ENCODE data around the gene EMILIN1. TPM values are rescaled to one million over a fixed set of nuclear protein-coding genes. Genes with fewer than 3 reads are reported as not detected.
"Not testable (repeated sequence)": the region's sequence is repeated elsewhere in the genome, so short reads cannot be mapped to it uniquely, and the experiment has no call there.

Gene EMILIN1
- total and polyA plus RNA-seq, 4 donors, result 50.0 to 249 (median 190) TPM

GRCh38 chr2:27100036-27100435 is 21.6 kb downstream of the EMILIN1 start:
- Histone ChIP-seq H3K9me3 (ENCODE audit: control insufficient read depth, low read length) (no peaks in the 10 kb centered on the region), H3K27ac (ENCODE audit: low read depth in 1 of 2, low read length in 2 of 2) (no peak overlapping the region), H3K4me3 (ENCODE audit: low read length in 2 of 2) (no peak overlapping the region), H3K4me1 (ENCODE audit: control insufficient read depth in 1 of 2, insufficient read depth in 2 of 2, low read length in 2 of 2) (no peaks in the 10 kb centered on the region), H3K27me3 (ENCODE audit: control insufficient read depth in 1 of 2, insufficient read depth in 2 of 2, low read length in 1 of 2) (no peaks in the 10 kb centered on the region), H3K36me3 (ENCODE audit: control insufficient read depth in 1 of 2, insufficient read depth in 2 of 2, low read length in 1 of 2) (no peaks in the 10 kb centered on the region)
- ATAC-seq (ENCODE audit: low FRiP score) (no peak), DNase-seq (no peak)
- intact Hi-C loops (cut with DNase I), result no loop called here
- WGBS, 2 donors, result 83% methylated on average over 10 of the region's 10 CpGs

- no peaks in the 10 kb centered on the region for H3K9me3 ChIP-seq (ENCODE audit: control insufficient read depth, low read length)
- H3K27me3 ChIP-seq (ENCODE audit: control insufficient read depth in 1 of 2, insufficient read depth in 2 of 2, low read length in 1 of 2), result no peaks in the 10 kb centered on the region
- WGBS, 2 donors, result 75 to 76% methylated on average over 5 of the region's 5 CpGs
- H3K4me3 ChIP-seq (ENCODE audit: low read length in 2 of 2), result no peak overlapping the region
- no peak for DNase-seq
- no peaks in the 10 kb centered on the region for H3K4me1 ChIP-seq (ENCODE audit: control insufficient read depth in 1 of 2, insufficient read depth in 2 of 2, low read length in 2 of 2)
- ATAC-seq (ENCODE audit: low FRiP score), result no peak
- no peaks in the 10 kb centered on the region for H3K36me3 ChIP-seq (ENCODE audit: control insufficient read depth in 1 of 2, insufficient read depth in 2 of 2, low read length in 1 of 2)
- H3K27ac ChIP-seq (ENCODE audit: low read depth in 1 of 2, low read length in 2 of 2), result no peak overlapping the region
- intact Hi-C loops (cut with DNase I), result loop anchor here in 1 of 2 donors (2.0 kb wide), 1 partner anchor 178 kb away; no protein-coding TSS in a partner anchor
Measured at GRCh38 chr2:27102329-27102728, 23.9 kb downstream of the EMILIN1 start.

DNA sequence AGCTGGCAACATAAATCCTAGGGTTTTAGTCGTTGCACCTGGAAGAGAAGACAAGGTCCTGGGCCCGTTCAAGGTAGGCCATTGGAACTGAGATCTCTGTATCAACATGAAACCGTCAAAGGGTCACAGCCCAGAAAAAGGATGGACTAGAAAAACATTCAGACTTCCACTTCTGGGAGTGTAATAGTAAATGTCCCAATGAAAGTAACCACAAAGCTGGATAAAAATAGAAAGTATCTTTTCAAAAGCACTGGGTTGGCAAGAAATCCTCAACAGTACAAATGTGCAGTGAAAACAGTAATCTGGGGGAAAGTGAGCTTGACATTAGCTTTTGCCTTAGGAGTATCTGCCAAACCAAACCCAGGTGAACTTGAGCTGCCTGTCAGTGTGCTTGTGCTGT is 27.6 kb downstream of the EMILIN1 start:
- Histone ChIP-seq H3K4me3 (ENCODE audit: low read length in 2 of 2) (no peak overlapping the region), H3K27ac (ENCODE audit: low read depth in 1 of 2, low read length in 2 of 2) (no peak overlapping the region), H3K9me3 (ENCODE audit: control insufficient read depth, low read length) (no peaks in the 10 kb centered on the region), H3K36me3 (ENCODE audit: control insufficient read depth in 1 of 2, insufficient read depth in 2 of 2, low read length in 1 of 2) (no peaks in the 10 kb centered on the region), H3K4me1 (ENCODE audit: control insufficient read depth in 1 of 2, insufficient read depth in 2 of 2, low read length in 2 of 2) (no peaks in the 10 kb centered on the region), H3K27me3 (ENCODE audit: control insufficient read depth in 1 of 2, insufficient read depth in 2 of 2, low read length in 1 of 2) (no peaks in the 10 kb centered on the region)
- 52 to 63% methylated on average over 3 of the region's 3 CpGs for WGBS, 2 donors
- DNase-seq, result no peak
- no peak for ATAC-seq (ENCODE audit: low FRiP score)
- intact Hi-C loops (cut with DNase I), result no loop called here

GRCh38 chr2:27108221-27108620 is 29.8 kb downstream of the EMILIN1 start:
- no peaks in the 10 kb centered on the region for H3K4me1 ChIP-seq (ENCODE audit: control insufficient read depth in 1 of 2, insufficient read depth in 2 of 2, low read length in 2 of 2)
- no peaks in the 10 kb centered on the region for H3K9me3 ChIP-seq (ENCODE audit: control insufficient read depth, low read length)
- WGBS, 2 donors, result 74 to 78% methylated on average over 2 of the region's 2 CpGs
- no peak overlapping the region for H3K4me3 ChIP-seq (ENCODE audit: low read length in 2 of 2)
- H3K27me3 ChIP-seq (ENCODE audit: control insufficient read depth in 1 of 2, insufficient read depth in 2 of 2, low read length in 1 of 2), result no peaks in the 10 kb centered on the region
- H3K27ac ChIP-seq (ENCODE audit: low read depth in 1 of 2, low read length in 2 of 2), result no peak overlapping the region
- H3K36me3 ChIP-seq (ENCODE audit: control insufficient read depth in 1 of 2, insufficient read depth in 2 of 2, low read length in 1 of 2), result no peaks in the 10 kb centered on the region
- no peak for ATAC-seq (ENCODE audit: low FRiP score)
- intact Hi-C loops (cut with DNase I), result no loop called here
- no peak for DNase-seq

- H3K4me1 ChIP-seq (ENCODE audit: control insufficient read depth in 1 of 2, insufficient read depth in 2 of 2, low read length in 2 of 2), result no peaks in the 10 kb centered on the region
- no peak overlapping the region for H3K27ac ChIP-seq (ENCODE audit: low read depth in 1 of 2, low read length in 2 of 2)
- H3K4me3 ChIP-seq (ENCODE audit: low read length in 2 of 2), result no peak overlapping the region
- no peaks in the 10 kb centered on the region for H3K36me3 ChIP-seq (ENCODE audit: control insufficient read depth in 1 of 2, insufficient read depth in 2 of 2, low read length in 1 of 2)
- ATAC-seq (ENCODE audit: low FRiP score) (no peak), DNase-seq (no peak)
- H3K9me3 ChIP-seq (ENCODE audit: control insufficient read depth, low read length), result no peaks in the 10 kb centered on the region
- 91 to 95% methylated on average over 3 of the region's 3 CpGs for WGBS, 2 donors
- no peaks in the 10 kb centered on the region for H3K27me3 ChIP-seq (ENCODE audit: control insufficient read depth in 1 of 2, insufficient read depth in 2 of 2, low read length in 1 of 2)
- intact Hi-C loops (cut with DNase I), result no loop called here
Measured at GRCh38 chr2:27109083-27109482, 30.7 kb downstream of the EMILIN1 start.

DNA sequence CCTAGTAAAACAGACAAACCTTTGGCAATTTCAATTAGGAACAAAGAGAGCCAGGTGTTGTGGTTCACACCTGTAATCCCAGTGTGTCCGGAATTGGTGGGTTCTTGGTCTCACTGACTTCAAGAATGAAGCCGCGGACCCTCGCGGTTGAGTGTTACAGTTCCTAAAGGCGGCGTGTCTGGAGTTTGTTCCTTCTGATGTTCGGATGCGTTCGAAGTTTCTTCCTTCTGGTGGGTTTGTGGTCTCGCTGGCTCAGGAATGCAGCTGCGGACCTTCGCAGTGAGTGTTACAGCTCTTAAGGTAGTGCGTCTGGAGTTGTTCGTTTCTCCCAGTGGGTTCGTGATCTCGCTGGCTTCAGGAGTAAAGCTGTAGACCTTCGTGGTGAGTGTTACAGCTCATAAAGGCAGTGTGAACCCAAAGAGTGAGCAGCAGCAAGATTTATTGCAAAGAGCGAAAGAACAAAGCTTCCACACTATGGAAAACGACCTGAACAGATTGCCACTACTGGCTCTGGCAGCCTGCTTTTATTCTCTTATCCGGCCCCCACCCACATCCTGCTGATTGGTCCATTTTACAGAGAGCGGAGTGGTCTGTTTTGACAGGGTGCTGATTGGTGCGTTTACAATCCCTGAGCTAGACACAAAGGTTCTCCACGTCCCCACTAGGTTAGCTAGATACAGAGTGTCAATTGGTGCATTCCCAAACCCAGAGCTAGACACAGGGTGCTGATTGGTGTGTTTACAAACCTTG is 32.4 kb downstream of the EMILIN1 start:
- WGBS, 2 donors, result 76 to 84% methylated on average over 24 of the region's 24 CpGs
- H3K4me1 ChIP-seq (ENCODE audit: control insufficient read depth in 1 of 2, insufficient read depth in 2 of 2, low read length in 2 of 2); H3K27me3 ChIP-seq (ENCODE audit: control insufficient read depth in 1 of 2, insufficient read depth in 2 of 2, low read length in 1 of 2); H3K9me3 ChIP-seq (ENCODE audit: control insufficient read depth, low read length); H3K27ac ChIP-seq (ENCODE audit: low read depth in 1 of 2, low read length in 2 of 2); H3K4me3 ChIP-seq (ENCODE audit: low read length in 2 of 2); intact Hi-C loops (cut with DNase I); H3K36me3 ChIP-seq (ENCODE audit: control insufficient read depth in 1 of 2, insufficient read depth in 2 of 2, low read length in 1 of 2); ATAC-seq (ENCODE audit: low FRiP score); DNase-seq: not testable (repeated sequence)

DNA sequence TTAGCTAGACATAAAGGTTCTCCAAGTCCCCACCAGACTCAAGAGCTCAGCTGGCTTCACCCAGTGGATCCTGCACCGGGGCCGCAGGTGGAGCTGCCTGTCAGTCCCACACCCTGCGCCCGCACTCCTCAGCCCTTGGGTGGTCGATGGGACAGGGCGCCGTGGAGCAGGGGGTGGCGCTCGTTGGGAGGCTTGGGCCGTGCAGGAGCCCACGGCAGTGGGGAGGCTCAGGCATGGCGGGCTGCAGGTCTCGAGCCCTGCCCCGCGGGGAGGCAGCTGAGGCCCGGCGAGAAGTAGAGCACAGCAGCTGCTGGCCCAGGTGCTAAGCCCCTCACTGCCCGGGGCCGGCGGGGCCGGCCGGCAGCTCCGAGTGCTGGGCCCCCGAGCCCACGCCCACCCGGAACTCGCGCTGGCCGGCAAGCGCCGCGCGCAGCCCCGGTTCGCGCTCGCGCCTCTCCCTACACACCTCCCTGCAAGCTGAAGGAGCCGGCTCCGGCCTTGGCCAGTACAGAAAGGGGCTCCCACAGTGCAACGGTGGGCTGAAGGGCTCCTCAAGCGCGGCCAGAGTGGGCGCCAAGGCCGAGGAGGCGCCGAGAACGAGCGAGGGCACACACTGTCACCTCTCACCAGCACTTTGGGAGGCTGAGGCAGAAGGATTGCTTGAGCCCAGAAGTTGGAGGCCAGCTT is 33.1 kb downstream of the EMILIN1 start:
- H3K9me3 ChIP-seq (ENCODE audit: control insufficient read depth, low read length); H3K4me3 ChIP-seq (ENCODE audit: low read length in 2 of 2); H3K27ac ChIP-seq (ENCODE audit: low read depth in 1 of 2, low read length in 2 of 2); ATAC-seq (ENCODE audit: low FRiP score); H3K27me3 ChIP-seq (ENCODE audit: control insufficient read depth in 1 of 2, insufficient read depth in 2 of 2, low read length in 1 of 2); intact Hi-C loops (cut with DNase I); H3K36me3 ChIP-seq (ENCODE audit: control insufficient read depth in 1 of 2, insufficient read depth in 2 of 2, low read length in 1 of 2); H3K4me1 ChIP-seq (ENCODE audit: control insufficient read depth in 1 of 2, insufficient read depth in 2 of 2, low read length in 2 of 2): not testable (repeated sequence)
- peak in 1 of 2 donors; percentile 21 for DNase-seq
- 90 to 92% methylated on average over 47 to 49 of the region's 49 CpGs for WGBS, 2 donors

DNA sequence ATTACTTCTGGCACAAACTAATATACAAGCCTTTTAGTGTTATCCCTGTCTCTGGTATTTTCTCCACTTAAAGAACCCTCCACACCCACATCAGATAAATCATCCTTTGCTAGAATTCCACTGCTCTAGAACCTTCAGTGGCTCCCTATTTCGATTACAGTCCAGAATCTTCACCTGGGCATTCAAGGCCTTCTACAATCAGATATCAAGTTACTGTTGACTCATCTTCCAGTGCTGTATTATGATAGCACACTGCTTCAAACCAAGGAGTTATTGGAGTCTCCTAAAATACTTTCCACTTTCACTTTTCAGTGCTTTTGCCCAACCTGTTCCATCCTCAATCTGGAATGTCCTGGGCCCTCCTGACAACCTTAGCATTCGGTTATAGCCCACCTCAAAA is 37.1 kb downstream of the EMILIN1 start:
- Histone ChIP-seq H3K4me3 (ENCODE audit: low read length in 2 of 2) (no peak overlapping the region), H3K9me3 (ENCODE audit: control insufficient read depth, low read length) (no peaks in the 10 kb centered on the region), H3K36me3 (ENCODE audit: control insufficient read depth in 1 of 2, insufficient read depth in 2 of 2, low read length in 1 of 2) (no peaks in the 10 kb centered on the region), H3K4me1 (ENCODE audit: control insufficient read depth in 1 of 2, insufficient read depth in 2 of 2, low read length in 2 of 2) (no peaks in the 10 kb centered on the region), H3K27ac (ENCODE audit: low read depth in 1 of 2, low read length in 2 of 2) (no peak overlapping the region), H3K27me3 (ENCODE audit: control insufficient read depth in 1 of 2, insufficient read depth in 2 of 2, low read length in 1 of 2) (no peaks in the 10 kb centered on the region)
- DNase-seq (no peak), ATAC-seq (ENCODE audit: low FRiP score) (no peak)
- intact Hi-C loops (cut with DNase I), result no loop called here
- 68 to 76% methylated on average over 2 of the region's 2 CpGs for WGBS, 2 donors

- no peak for ATAC-seq (ENCODE audit: low FRiP score)
- WGBS, 2 donors, result 27 to 30% methylated on average over 14 of the region's 14 CpGs
Measured at GRCh38 chr2:27117995-27118524, 39.6 kb downstream of the EMILIN1 start.

More at GRCh38 chr2:27117995-27118524, 39.6 kb downstream of the EMILIN1 start:
- H3K9me3 ChIP-seq (ENCODE audit: control insufficient read depth, low read length), result no peaks in the 10 kb centered on the region
- no peaks in the 10 kb centered on the region for H3K36me3 ChIP-seq (ENCODE audit: control insufficient read depth in 1 of 2, insufficient read depth in 2 of 2, low read length in 1 of 2)
- no peak overlapping the region for H3K27ac ChIP-seq (ENCODE audit: low read depth in 1 of 2, low read length in 2 of 2)
- intact Hi-C loops (cut with DNase I), result no loop called here
- no peaks in the 10 kb centered on the region for H3K27me3 ChIP-seq (ENCODE audit: control insufficient read depth in 1 of 2, insufficient read depth in 2 of 2, low read length in 1 of 2)
- no peak overlapping the region for H3K4me3 ChIP-seq (ENCODE audit: low read length in 2 of 2)
- H3K4me1 ChIP-seq (ENCODE audit: control insufficient read depth in 1 of 2, insufficient read depth in 2 of 2, low read length in 2 of 2), result no peaks in the 10 kb centered on the region
- no peak for DNase-seq

Measured in aorta (tissue), 5 donors.